Sigmoid colon (tissue), 7 donors: ENCODE data around the gene HOXD8. TPM values are rescaled to one million over a fixed set of nuclear protein-coding genes. Genes with fewer than 3 reads are reported as not detected.

ENCODE experiments used
- DNase-seq: peaks from one replicate; pipeline ENCODE4 v3.0.0-alpha.2; 2019
- H3K27ac ChIP-seq, 4 donors: fragments of 200-600 bp; sonication (generic); one replicate each; pipeline ENCODE4 v1.5.1; 2016 to 2019; ENCODE audit warnings: mild to moderate bottlenecking in 1 of 4
- H3K27me3 ChIP-seq, 3 donors: fragments of 200-600 bp; sonication (generic); one replicate each; pipeline ENCODE4 v1.5.1; 2019; ENCODE audit warnings: mild to moderate bottlenecking in 1 of 3
- H3K36me3 ChIP-seq, 4 donors: fragments of 200-600 bp; sonication (generic); one replicate each; pipeline ENCODE4 v1.5.1; 2016 to 2019
- H3K4me1 ChIP-seq, 4 donors: fragments of 200-600 bp; sonication (generic); one replicate each; pipeline ENCODE4 v1.5.1; 2017 to 2019
- H3K4me3 ChIP-seq, 4 donors: fragments of 200-600 bp; sonication (generic); one replicate each; pipeline ENCODE4 v1.5.1; 2017 to 2019; ENCODE audit warnings: mild to moderate bottlenecking in 2 of 4, moderate library complexity in 1 of 4
- H3K9me3 ChIP-seq, 4 donors: fragments of 200-600 bp in 3 of 4; sonication (generic) in 3 of 4; one replicate each; pipeline versions ENCODE4 v1.5.1 to v1.6.1; 2013 to 2019
- EP300 ChIP-seq, 4 donors: sonication (generic); formaldehyde crosslinking; IDR thresholded peaks; one replicate each; pipeline ENCODE4 v1.6.1; 2017; ENCODE audit warnings: antibody characterized with exemption in 4 of 4
- POLR2A ChIP-seq, 2 donors: fragments of 450-650 bp; IDR thresholded peaks; one replicate each; pipeline ENCODE4 v1.6.1; 2016; ENCODE audit warnings: antibody characterized with exemption in 2 of 2, mild to moderate bottlenecking in 2 of 2, moderate library complexity in 2 of 2
- POLR2AphosphoS5 ChIP-seq, 4 donors: sonication (generic); formaldehyde crosslinking; IDR thresholded peaks; one replicate each; pipeline ENCODE4 v1.6.1; 2017; ENCODE audit warnings: antibody characterized with exemption in 4 of 4
- WGBS, 2 donors: extraction: QIAGEN DNeasy Blood & Tissue Kit; methylation state at CpG; one replicate each; pipeline ENCODE4 v1.1.7; 2013; 5-methylcytosine and 5-hydroxymethylcytosine counted together
- intact Hi-C: fragments of 100-400 bp; cut with DNase I; formaldehyde crosslinking; loops from one replicate; pipeline ENCODE4 v1.15.1; 2023
- polyA plus RNA-seq, 3 donors: library from polyadenylated mRNA; stranded (reverse); fragments of 200-250 nt; gene quantifications; one replicate each; pipeline ENCODE4 v1.2.3, GENCODE V29; 2013
- total RNA-seq, 4 donors: library from RNA; depleted of rRNA; stranded (reverse); fragments of >200 nt; gene quantifications; one replicate each; pipeline ENCODE4 v1.1.0, GENCODE V29; 2016
- TF ChIP-seq, protein P1 (sequence below), 4 experiments: fragments of 450-650 bp in 3 of 4; fragments of 200-600 bp in 1 of 4; IDR thresholded peaks; one replicate each; pipeline ENCODE4 v1.5.1; 2016 to 2019; ENCODE audit warnings: antibody characterized with exemption in 4 of 4, mild to moderate bottlenecking in 3 of 4, moderate library complexity in 2 of 4
- donor health status: healthy with polysubstance abuse.
- donor health status: Bipolar disorder and iron deficiency.
- donor health status: healthy.

Gene HOXD8
- total and polyA plus RNA-seq, 7 donors: 2.5 to 19.7 (median 10.8) TPM

DNA sequence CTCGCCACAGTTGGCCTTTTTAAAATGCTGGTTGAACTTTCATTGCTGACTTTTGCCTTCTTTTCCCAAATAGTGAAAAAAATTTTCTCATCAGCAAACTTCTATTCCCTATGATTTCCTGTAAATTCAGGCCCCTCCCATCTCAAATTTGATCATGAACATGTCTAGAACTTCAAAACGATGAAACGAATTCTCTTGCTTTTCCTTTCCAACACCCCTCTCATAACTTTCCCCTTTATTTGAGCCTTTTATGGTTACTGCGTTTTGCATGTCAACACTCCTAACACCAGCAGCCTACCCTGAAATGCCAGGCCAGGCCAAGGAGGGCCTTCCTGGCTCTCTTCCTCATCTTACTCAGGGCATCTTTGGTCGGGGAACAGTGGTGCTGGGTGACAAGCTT, 38.6 kb upstream of the HOXD8 start:
- 33 to 43% methylated on average over 5 of the region's 5 CpGs for WGBS, 2 donors
- intact Hi-C loops: loop anchor here (5.0 kb wide), 1 partner anchor 909 kb away; the partner anchor contains the start of gene ATP5MC3
- H3K4me3 ChIP-seq: no peak overlapping the region

DNA sequence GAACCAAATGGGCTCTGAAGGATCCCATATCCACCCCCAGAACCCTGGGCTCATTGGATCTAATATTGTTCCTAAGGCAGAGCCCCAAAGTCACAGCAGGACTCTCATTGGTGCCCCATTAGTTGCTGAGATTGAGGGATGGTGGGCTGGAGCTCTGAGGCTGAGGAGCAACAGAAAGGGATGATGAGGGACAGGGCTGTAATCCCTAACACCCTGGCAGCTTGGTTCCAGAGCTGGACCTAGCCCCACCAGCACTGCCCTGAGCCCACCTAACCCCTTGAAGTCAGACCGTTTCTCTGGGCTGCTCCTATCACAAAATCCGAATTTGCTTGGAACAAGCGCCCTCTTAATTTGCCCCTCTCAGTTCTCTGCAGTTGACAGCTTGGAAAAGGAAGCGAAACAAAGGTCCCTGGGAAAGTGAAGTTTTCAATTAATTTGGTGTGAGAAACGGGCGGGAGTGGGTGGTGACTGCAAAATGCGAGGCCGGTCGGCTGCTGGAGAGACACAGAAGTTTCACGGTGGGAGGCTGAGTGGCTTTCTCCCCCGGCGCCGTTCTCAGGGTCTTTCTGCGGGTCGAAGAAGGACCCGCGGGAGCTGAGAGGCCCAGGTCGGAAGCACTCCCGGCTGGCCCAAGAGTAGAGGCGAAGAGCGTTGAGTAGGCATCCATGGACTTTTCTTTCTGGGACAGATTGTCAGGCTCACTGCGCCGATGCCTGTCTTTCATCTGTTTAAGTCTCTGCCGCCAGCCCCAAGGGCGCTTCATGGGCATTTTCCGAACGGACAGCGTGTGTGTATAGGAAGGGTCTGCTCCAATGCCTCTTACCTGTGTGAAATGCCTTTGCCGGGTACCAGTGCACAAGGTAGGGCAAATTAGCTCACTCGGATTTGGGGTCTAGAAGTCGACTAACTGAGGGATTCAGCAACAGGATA, 37.9 kb upstream of the HOXD8 start:
- peak overlapping the region in 3 of 4 donors; percentile 92 to 96 (median 94) for H3K27ac ChIP-seq
- H3K4me3 ChIP-seq: peak overlapping the region; percentile 66 to 70 (median 68)
- DNase-seq: no peak
- TF ChIP-seq EP300 (IDR thresholded peaks at IDR 0.05) (no peak), POLR2A (IDR thresholded peaks at IDR 0.05) (peak; percentile 6 to 13)
- H3K4me1 ChIP-seq: peaks cover 0 to 53% (median 42%) of the 10 kb centered on the region in 4 donors
- WGBS, 2 donors: 22 to 28% methylated on average over 31 of the region's 31 CpGs
- intact Hi-C loops: loop anchor here (5.0 kb wide), 1 partner anchor 909 kb away; the partner anchor contains the start of gene ATP5MC3
- H3K36me3 ChIP-seq: no peaks in the 10 kb centered on the region
- peaks cover 0 to 94% (median 21%) of the 10 kb centered on the region in 3 donors for H3K27me3 ChIP-seq
- H3K9me3 ChIP-seq: no peaks in the 10 kb centered on the region

More for the DNA sequence above, 38.6 kb upstream of the HOXD8 start:
- H3K9me3 ChIP-seq: no peaks in the 10 kb centered on the region
- no peaks in the 10 kb centered on the region for H3K36me3 ChIP-seq
- DNase-seq: no peak
- peaks cover 0 to 55% (median 43%) of the 10 kb centered on the region in 4 donors for H3K4me1 ChIP-seq
- TF ChIP-seq POLR2AphosphoS5 (IDR thresholded peaks at IDR 0.05) (no peak), EP300 (IDR thresholded peaks at IDR 0.05) (no peak), POLR2A (IDR thresholded peaks at IDR 0.05) (no peak)
- TF ChIP-seq, protein P1, sequence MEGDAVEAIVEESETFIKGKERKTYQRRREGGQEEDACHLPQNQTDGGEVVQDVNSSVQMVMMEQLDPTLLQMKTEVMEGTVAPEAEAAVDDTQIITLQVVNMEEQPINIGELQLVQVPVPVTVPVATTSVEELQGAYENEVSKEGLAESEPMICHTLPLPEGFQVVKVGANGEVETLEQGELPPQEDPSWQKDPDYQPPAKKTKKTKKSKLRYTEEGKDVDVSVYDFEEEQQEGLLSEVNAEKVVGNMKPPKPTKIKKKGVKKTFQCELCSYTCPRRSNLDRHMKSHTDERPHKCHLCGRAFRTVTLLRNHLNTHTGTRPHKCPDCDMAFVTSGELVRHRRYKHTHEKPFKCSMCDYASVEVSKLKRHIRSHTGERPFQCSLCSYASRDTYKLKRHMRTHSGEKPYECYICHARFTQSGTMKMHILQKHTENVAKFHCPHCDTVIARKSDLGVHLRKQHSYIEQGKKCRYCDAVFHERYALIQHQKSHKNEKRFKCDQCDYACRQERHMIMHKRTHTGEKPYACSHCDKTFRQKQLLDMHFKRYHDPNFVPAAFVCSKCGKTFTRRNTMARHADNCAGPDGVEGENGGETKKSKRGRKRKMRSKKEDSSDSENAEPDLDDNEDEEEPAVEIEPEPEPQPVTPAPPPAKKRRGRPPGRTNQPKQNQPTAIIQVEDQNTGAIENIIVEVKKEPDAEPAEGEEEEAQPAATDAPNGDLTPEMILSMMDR (IDR thresholded peaks at IDR 0.05): no peak
- peaks cover 2 to 94% (median 26%) of the 10 kb centered on the region in 3 donors for H3K27me3 ChIP-seq
- peak overlapping the region in 3 of 4 donors; percentile 92 to 96 (median 94) for H3K27ac ChIP-seq

DNA sequence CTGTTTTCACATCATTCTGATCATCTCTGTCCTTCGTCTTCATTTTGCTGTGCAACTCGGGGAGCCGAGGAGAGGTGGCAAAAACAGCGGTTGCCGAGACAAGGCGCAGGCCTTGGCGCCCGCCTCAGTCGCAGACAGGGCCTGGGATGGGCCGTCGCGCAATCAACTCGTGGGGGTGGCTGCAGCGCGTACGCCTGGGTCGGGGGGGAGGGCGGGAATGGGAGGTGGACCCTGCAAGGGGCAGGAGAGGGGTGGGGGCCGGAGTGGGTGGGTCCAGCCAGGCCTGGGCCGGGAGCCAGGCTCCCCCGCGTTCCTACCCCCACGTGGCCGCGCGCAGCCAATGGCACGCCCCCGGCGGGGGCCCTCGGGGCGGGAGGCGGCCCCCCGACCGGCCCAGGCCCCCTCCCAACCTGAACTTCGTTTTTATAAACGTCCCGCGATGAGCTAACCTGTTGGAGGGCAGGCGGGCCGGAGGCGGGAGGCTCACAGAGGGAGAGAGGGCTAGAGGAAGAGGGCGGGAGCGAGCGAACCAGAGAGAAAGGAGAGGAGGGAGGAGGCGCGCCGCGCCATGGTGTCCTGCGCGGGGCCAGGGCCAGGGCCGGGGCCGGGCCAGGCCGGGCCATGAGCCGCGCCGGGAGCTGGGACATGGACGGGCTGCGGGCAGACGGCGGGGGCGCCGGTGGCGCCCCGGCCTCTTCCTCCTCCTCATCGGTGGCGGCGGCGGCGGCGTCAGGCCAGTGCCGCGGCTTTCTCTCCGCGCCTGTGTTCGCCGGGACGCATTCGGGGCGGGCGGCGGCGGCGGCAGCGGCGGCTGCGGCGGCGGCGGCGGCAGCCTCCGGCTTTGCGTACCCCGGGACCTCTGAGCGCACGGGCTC, 37.0 kb upstream of the HOXD8 start, which contains the start of gene HOXD13:
TSS of gene HOXD13 (plus strand) at position 452 of the 875 bp plus-strand sequence. CDS start at position 622, 170 bp downstream.
- TF ChIP-seq POLR2AphosphoS5 (IDR thresholded peaks at IDR 0.05) (peak; percentile 98 to 99 (median 98)), EP300 (IDR thresholded peaks at IDR 0.05) (no peak), POLR2A (IDR thresholded peaks at IDR 0.05) (peak; percentile 77 to 93)
- TF ChIP-seq, protein P1 (IDR thresholded peaks at IDR 0.05): no peak
- Histone ChIP-seq H3K4me1 (peaks cover 0 to 54% (median 46%) of the 10 kb centered on the region in 4 donors), H3K27me3 (peaks cover 0 to 94% (median 28%) of the 10 kb centered on the region in 3 donors), H3K27ac (peak within 1 kb of the TSS in 3 of 4 donors; percentile 92 to 96 (median 94)), H3K9me3 (no peaks in the 10 kb centered on the region), H3K36me3 (no peaks in the 10 kb centered on the region), H3K4me3 (peak within 1 kb of the TSS; percentile 66 to 70 (median 68))
- intact Hi-C loops: loop anchor here (5.0 kb wide), 1 partner anchor 910 kb away; the partner anchor contains the start of gene ATP5MC3
- DNase-seq: peak; percentile 95
- WGBS, 2 donors: 2% methylated on average over 95 of the region's 95 CpGs

DNA sequence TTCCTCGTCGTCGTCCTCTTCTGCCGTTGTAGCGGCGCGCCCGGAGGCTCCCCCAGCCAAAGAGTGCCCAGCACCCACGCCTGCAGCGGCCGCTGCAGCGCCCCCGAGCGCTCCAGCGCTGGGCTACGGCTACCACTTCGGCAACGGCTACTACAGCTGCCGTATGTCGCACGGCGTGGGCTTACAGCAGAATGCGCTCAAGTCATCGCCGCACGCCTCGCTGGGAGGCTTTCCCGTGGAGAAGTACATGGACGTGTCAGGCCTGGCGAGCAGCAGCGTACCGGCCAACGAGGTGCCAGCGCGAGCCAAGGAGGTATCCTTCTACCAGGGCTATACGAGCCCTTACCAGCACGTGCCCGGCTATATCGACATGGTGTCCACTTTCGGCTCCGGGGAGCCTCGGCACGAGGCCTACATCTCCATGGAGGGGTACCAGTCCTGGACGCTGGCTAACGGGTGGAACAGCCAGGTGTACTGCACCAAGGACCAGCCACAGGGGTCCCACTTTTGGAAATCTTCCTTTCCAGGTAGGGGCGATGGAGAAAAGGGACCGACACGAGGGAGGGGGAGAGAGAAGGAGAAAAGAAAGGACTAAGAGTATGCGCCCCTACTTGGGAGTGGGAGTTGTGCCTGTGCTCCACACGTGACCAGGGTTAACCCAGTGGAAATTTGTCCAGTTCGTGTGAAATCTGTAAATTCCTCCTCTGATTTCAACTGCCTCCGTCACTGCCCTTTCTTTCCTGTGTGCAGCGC, 36.2 kb upstream of the HOXD8 start:
- TF ChIP-seq EP300 (IDR thresholded peaks at IDR 0.05): no peak
- TF ChIP-seq, protein P1 (IDR thresholded peaks at IDR 0.05): no peak
- TF ChIP-seq POLR2AphosphoS5 (IDR thresholded peaks at IDR 0.05): peak in 2 of 4 donors; percentile 67 to 77
- no peak for TF ChIP-seq POLR2A (IDR thresholded peaks at IDR 0.05)
- no peaks in the 10 kb centered on the region for H3K9me3 ChIP-seq
- no peaks in the 10 kb centered on the region for H3K36me3 ChIP-seq
- WGBS, 2 donors: 5% methylated on average over 53 of the region's 53 CpGs
- peaks cover 0 to 52% (median 44%) of the 10 kb centered on the region in 4 donors for H3K4me1 ChIP-seq
- no peak for DNase-seq
- peak overlapping the region; percentile 66 to 70 (median 68) for H3K4me3 ChIP-seq
- peak overlapping the region in 3 of 4 donors; percentile 92 to 96 (median 94) for H3K27ac ChIP-seq
- intact Hi-C loops: loop anchor here (5.0 kb wide), 1 partner anchor 911 kb away; the partner anchor contains the start of gene ATP5MC3
- H3K27me3 ChIP-seq: peaks cover 0 to 94% (median 26%) of the 10 kb centered on the region in 3 donors
